IMR-90 (cell line): Measurements from ENCODE around the gene MARS1.

Experiments
- BHLHE40 ChIP-seq: fragments of 150-350 bp; IDR thresholded peaks from 2 replicates; pipeline ENCODE4 v1.6.1; 2016; ENCODE audit warnings: mild to moderate bottlenecking, low read depth, low read length
- CTCF ChIP-seq: conservative IDR thresholded peaks from 2 replicates; pipeline ENCODE4 v1.5.1; 2012; ENCODE audit warnings: mild to moderate bottlenecking, low read depth, low read length, improper control_type of control experiment
- POLR2A ChIP-seq: IDR thresholded peaks from 2 replicates; pipeline ENCODE4 v1.6.1; 2012; ENCODE audit warnings: mild to moderate bottlenecking, low read depth, low read length
- RFX5 ChIP-seq: IDR thresholded peaks from 2 replicates; pipeline ENCODE4 v1.8.0; 2012; ENCODE audit warnings: low read depth, mild to moderate bottlenecking, low read length, moderate library complexity
- SMC3 ChIP-seq: fragments of 150-350 bp; IDR thresholded peaks from 2 replicates; pipeline ENCODE4 v1.6.1; 2016; ENCODE audit warnings: low read depth, mild to moderate bottlenecking, antibody characterized with exemption, low read length, moderate library complexity

- 0 out of 2 replicates have a peak, but pooled peaks have one; percentile 6 for TF ChIP-seq RFX5
- TF ChIP-seq CTCF, result no peak
- peak; percentile 100 for TF ChIP-seq POLR2A
- peak; percentile 71 for TF ChIP-seq BHLHE40
- TF ChIP-seq SMC3, result no peak
These were observed 32.4 kb downstream of the MARS1 start, which contains the start of gene DDIT3 for GRCh38 chr12:57520053-57520818.
